ENCODE measurements around the gene GEMIN8.

GEMIN8 gene

GRCh38 chrX:14015941-14016340 is 13.8 kb downstream of the GEMIN8 start:
- DNase-seq (ENCODE audit: low read depth in 2 of 3, low spot score in 1 of 3), result no peak

- no peak for DNase-seq (ENCODE audit: low read depth in 2 of 3, low spot score in 1 of 3)
Measured at GRCh38 chrX:14015294-14015693, 14.4 kb downstream of the GEMIN8 start.

GRCh38 chrX:14014526-14014925 is 15.2 kb downstream of the GEMIN8 start:
- DNase-seq (ENCODE audit: low read depth in 2 of 3, low spot score in 1 of 3), result no peak

GRCh38 chrX:14013054-14013453 is 16.6 kb downstream of the GEMIN8 start:
- DNase-seq (ENCODE audit: low read depth in 2 of 3, low spot score in 1 of 3), result no peak

GRCh38 chrX:14010566-14010965 is 19.1 kb downstream of the GEMIN8 start:
- DNase-seq (ENCODE audit: low read depth in 2 of 3, low spot score in 1 of 3), result no peak

GRCh38 chrX:14006540-14006939 is 23.2 kb downstream of the GEMIN8 start:
- DNase-seq (ENCODE audit: low read depth in 2 of 3, low spot score in 1 of 3), result no peak

- no peak for DNase-seq (ENCODE audit: low read depth in 2 of 3, low spot score in 1 of 3)
Measured at GRCh38 chrX:14003876-14004425, 25.7 kb downstream of the GEMIN8 start.

- no peak for DNase-seq (ENCODE audit: low read depth in 2 of 3, low spot score in 1 of 3)
Measured at GRCh38 chrX:14003028-14003427, 26.7 kb downstream of the GEMIN8 start.

- no peak for DNase-seq (ENCODE audit: low read depth in 2 of 3, low spot score in 1 of 3)
Measured at GRCh38 chrX:13996650-13997049, 33.0 kb downstream of the GEMIN8 start.

GRCh38 chrX:13994536-13995080 is 35.1 kb downstream of the GEMIN8 start:
- DNase-seq (ENCODE audit: low read depth in 2 of 3, low spot score in 1 of 3), result no peak

- no peak for DNase-seq (ENCODE audit: low read depth in 2 of 3, low spot score in 1 of 3)
Measured at GRCh38 chrX:13994104-13994503, 35.6 kb downstream of the GEMIN8 start.

- no peak for DNase-seq (ENCODE audit: low read depth in 2 of 3, low spot score in 1 of 3)
Measured at GRCh38 chrX:13990126-13990800, 39.4 kb downstream of the GEMIN8 start.

- no peak for DNase-seq (ENCODE audit: low read depth in 2 of 3, low spot score in 1 of 3)
Measured at GRCh38 chrX:13985697-13986435, 43.8 kb downstream of the GEMIN8 start.

- DNase-seq (ENCODE audit: low read depth in 2 of 3, low spot score in 1 of 3), result no peak
Measured at GRCh38 chrX:13983734-13984133, 46.0 kb downstream of the GEMIN8 start.

GRCh38 chrX:13968198-13968597 is 61.5 kb downstream of the GEMIN8 start:
- DNase-seq (ENCODE audit: low read depth in 2 of 3, low spot score in 1 of 3), result no peak

- DNase-seq (ENCODE audit: low read depth in 2 of 3, low spot score in 1 of 3), result no peak
Measured at GRCh38 chrX:13967636-13968035, 62.1 kb downstream of the GEMIN8 start.

GRCh38 chrX:13966793-13967125 is 62.9 kb downstream of the GEMIN8 start:
- DNase-seq (ENCODE audit: low read depth in 2 of 3, low spot score in 1 of 3), result no peak

GRCh38 chrX:13966071-13966792 is 63.5 kb downstream of the GEMIN8 start:
- DNase-seq (ENCODE audit: low read depth in 2 of 3, low spot score in 1 of 3), result no peak

- no peak for DNase-seq (ENCODE audit: low read depth in 2 of 3, low spot score in 1 of 3)
Measured at GRCh38 chrX:13965531-13965930, 64.2 kb downstream of the GEMIN8 start.

- no peak for DNase-seq (ENCODE audit: low read depth in 2 of 3, low spot score in 1 of 3)
Measured at GRCh38 chrX:13956998-13957397, 72.7 kb downstream of the GEMIN8 start.

Measured in stimulated activated CD4-positive, alpha-beta T cell treated with anti-CD3 and anti-CD28 coated beads, Interleukin-12 subunit alpha, Interleukin-12 subunit beta, amount 100 ng/mL, for 48 hours (primary cell).